ENCODE results near the gene LSAMP.

LSAMP gene

GRCh38 chr3:115932807-115933206, 512.5 kb downstream of the LSAMP start:
- no peaks in the 10 kb centered on the region for H3K36me3 ChIP-seq (ENCODE audit: low read length)
- H3K4me3 ChIP-seq (ENCODE audit: insufficient read depth, low read length, poor library complexity, severe bottlenecking) = no peak overlapping the region
- TF ChIP-seq, protein P1, sequence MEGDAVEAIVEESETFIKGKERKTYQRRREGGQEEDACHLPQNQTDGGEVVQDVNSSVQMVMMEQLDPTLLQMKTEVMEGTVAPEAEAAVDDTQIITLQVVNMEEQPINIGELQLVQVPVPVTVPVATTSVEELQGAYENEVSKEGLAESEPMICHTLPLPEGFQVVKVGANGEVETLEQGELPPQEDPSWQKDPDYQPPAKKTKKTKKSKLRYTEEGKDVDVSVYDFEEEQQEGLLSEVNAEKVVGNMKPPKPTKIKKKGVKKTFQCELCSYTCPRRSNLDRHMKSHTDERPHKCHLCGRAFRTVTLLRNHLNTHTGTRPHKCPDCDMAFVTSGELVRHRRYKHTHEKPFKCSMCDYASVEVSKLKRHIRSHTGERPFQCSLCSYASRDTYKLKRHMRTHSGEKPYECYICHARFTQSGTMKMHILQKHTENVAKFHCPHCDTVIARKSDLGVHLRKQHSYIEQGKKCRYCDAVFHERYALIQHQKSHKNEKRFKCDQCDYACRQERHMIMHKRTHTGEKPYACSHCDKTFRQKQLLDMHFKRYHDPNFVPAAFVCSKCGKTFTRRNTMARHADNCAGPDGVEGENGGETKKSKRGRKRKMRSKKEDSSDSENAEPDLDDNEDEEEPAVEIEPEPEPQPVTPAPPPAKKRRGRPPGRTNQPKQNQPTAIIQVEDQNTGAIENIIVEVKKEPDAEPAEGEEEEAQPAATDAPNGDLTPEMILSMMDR (IDR thresholded peaks at IDR 0.05; ENCODE audit: insufficient read depth, low read length, poor library complexity, severe bottlenecking) = no peak
- TF ChIP-seq EZH2phosphoT487 (conservative IDR thresholded peaks at IDR 0.05; ENCODE audit: low read length) = no peak
- no peaks in the 10 kb centered on the region for H4K20me1 ChIP-seq (ENCODE audit: low read depth, low read length)
- H3K4me2 ChIP-seq (ENCODE audit: low read depth, low read length, poor library complexity, severe bottlenecking) = no peak overlapping the region
- H3K27me3 ChIP-seq (ENCODE audit: low read length) = no peaks in the 10 kb centered on the region
- H3K27ac ChIP-seq (ENCODE audit: low read depth, low read length) = no peak overlapping the region
- no peaks in the 10 kb centered on the region for H3K79me2 ChIP-seq (ENCODE audit: insufficient read depth, low read length)
- H3K9ac ChIP-seq (ENCODE audit: low read length) = no peak overlapping the region
- no peak overlapping the region for H2AFZ ChIP-seq (ENCODE audit: low read depth, low read length, severe bottlenecking)
- H3K9me3 ChIP-seq (ENCODE audit: insufficient read depth, low read length) = no peaks in the 10 kb centered on the region
- H3K9me2 ChIP-seq (replicated peaks; ENCODE audit: insufficient read depth, low read length) = no peaks in the 10 kb centered on the region
- H3F3A ChIP-seq (ENCODE audit: insufficient read depth) = no peaks in the 10 kb centered on the region

GRCh38 chr3:115931581-115931980, 513.7 kb downstream of the LSAMP start:
- Histone ChIP-seq H3K4me2 (ENCODE audit: low read depth, low read length, poor library complexity, severe bottlenecking) (no peak overlapping the region), H3K9me3 (ENCODE audit: insufficient read depth, low read length) (no peaks in the 10 kb centered on the region), H3K36me3 (ENCODE audit: low read length) (no peaks in the 10 kb centered on the region), H3K9ac (ENCODE audit: low read length) (no peak overlapping the region), H2AFZ (ENCODE audit: low read depth, low read length, severe bottlenecking) (no peak overlapping the region), H3K79me2 (ENCODE audit: insufficient read depth, low read length) (no peaks in the 10 kb centered on the region), H3K27ac (ENCODE audit: low read depth, low read length) (no peak overlapping the region), H3F3A (ENCODE audit: insufficient read depth) (no peaks in the 10 kb centered on the region), H3K9me2 (replicated peaks; ENCODE audit: insufficient read depth, low read length) (no peaks in the 10 kb centered on the region), H3K27me3 (ENCODE audit: low read length) (no peaks in the 10 kb centered on the region), H3K4me3 (ENCODE audit: insufficient read depth, low read length, poor library complexity, severe bottlenecking) (no peak overlapping the region), H4K20me1 (ENCODE audit: low read depth, low read length) (no peaks in the 10 kb centered on the region)
- TF ChIP-seq, protein P1 (IDR thresholded peaks at IDR 0.05; ENCODE audit: insufficient read depth, low read length, poor library complexity, severe bottlenecking) = no peak
- TF ChIP-seq EZH2phosphoT487 (conservative IDR thresholded peaks at IDR 0.05; ENCODE audit: low read length) = no peak

GRCh38 chr3:115930922-115931321, 514.4 kb downstream of the LSAMP start:
- no peak for TF ChIP-seq EZH2phosphoT487 (conservative IDR thresholded peaks at IDR 0.05; ENCODE audit: low read length)
- TF ChIP-seq, protein P1 (IDR thresholded peaks at IDR 0.05; ENCODE audit: insufficient read depth, low read length, poor library complexity, severe bottlenecking) = no peak
- no peak overlapping the region for H3K4me3 ChIP-seq (ENCODE audit: insufficient read depth, low read length, poor library complexity, severe bottlenecking)
- no peaks in the 10 kb centered on the region for H3K27me3 ChIP-seq (ENCODE audit: low read length)
- no peaks in the 10 kb centered on the region for H3K79me2 ChIP-seq (ENCODE audit: insufficient read depth, low read length)
- no peaks in the 10 kb centered on the region for H3F3A ChIP-seq (ENCODE audit: insufficient read depth)
- H2AFZ ChIP-seq (ENCODE audit: low read depth, low read length, severe bottlenecking) = no peak overlapping the region
- no peak overlapping the region for H3K27ac ChIP-seq (ENCODE audit: low read depth, low read length)
- no peak overlapping the region for H3K9ac ChIP-seq (ENCODE audit: low read length)
- H3K4me2 ChIP-seq (ENCODE audit: low read depth, low read length, poor library complexity, severe bottlenecking) = no peak overlapping the region
- H3K9me2 ChIP-seq (replicated peaks; ENCODE audit: insufficient read depth, low read length) = no peaks in the 10 kb centered on the region
- no peaks in the 10 kb centered on the region for H3K36me3 ChIP-seq (ENCODE audit: low read length)
- H4K20me1 ChIP-seq (ENCODE audit: low read depth, low read length) = no peaks in the 10 kb centered on the region
- no peaks in the 10 kb centered on the region for H3K9me3 ChIP-seq (ENCODE audit: insufficient read depth, low read length)
